ENCODE results near the gene SLC22A12. TPM values are rescaled to one million over a fixed set of nuclear protein-coding genes. Genes with fewer than 3 reads are reported as not detected.
A peak's percentile ranks its signal among the peaks of the same experiment; 100 is the strongest.

The SLC22A12 gene
- total RNA-seq, 1 donor from 2014 or later = not detected

DNA sequence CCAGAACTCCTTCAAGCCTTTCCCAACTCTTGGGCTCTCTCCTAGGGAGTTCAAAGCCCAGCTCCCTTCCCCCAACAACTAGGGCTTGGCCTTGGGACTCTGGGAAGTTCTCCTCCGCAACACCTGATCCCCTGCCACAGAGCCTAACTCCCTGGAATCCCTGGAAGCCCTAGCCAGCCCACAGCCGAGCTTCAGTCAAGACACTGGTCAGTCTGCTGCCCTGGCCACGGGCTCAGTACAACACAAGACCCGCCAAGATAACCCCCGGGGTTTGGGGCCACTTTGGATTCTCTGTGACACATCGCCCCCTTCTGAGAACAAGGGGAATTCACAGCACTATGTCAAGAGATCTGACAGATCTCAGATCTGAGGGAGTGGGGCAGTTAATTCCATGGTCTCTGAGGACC lies 58.3 kb downstream of the SLC22A12 start:
- Mint-ChIP-seq H3K36me3 (ENCODE audit: unreplicated experiment) (no peaks in the 10 kb centered on the region), H3K9me3 (ENCODE audit: unreplicated experiment) (peaks cover 8% of the 10 kb centered on the region), H3K27ac (ENCODE audit: unreplicated experiment) (no peak overlapping the region), H3K27me3 (ENCODE audit: unreplicated experiment) (peaks cover 21% of the 10 kb centered on the region), H3K4me3 (ENCODE audit: unreplicated experiment) (no peak overlapping the region), H3K4me1 (ENCODE audit: low read depth, unreplicated experiment) (peaks cover 43% of the 10 kb centered on the region)
- TF ChIP-seq, protein P1, sequence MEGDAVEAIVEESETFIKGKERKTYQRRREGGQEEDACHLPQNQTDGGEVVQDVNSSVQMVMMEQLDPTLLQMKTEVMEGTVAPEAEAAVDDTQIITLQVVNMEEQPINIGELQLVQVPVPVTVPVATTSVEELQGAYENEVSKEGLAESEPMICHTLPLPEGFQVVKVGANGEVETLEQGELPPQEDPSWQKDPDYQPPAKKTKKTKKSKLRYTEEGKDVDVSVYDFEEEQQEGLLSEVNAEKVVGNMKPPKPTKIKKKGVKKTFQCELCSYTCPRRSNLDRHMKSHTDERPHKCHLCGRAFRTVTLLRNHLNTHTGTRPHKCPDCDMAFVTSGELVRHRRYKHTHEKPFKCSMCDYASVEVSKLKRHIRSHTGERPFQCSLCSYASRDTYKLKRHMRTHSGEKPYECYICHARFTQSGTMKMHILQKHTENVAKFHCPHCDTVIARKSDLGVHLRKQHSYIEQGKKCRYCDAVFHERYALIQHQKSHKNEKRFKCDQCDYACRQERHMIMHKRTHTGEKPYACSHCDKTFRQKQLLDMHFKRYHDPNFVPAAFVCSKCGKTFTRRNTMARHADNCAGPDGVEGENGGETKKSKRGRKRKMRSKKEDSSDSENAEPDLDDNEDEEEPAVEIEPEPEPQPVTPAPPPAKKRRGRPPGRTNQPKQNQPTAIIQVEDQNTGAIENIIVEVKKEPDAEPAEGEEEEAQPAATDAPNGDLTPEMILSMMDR (IDR thresholded peaks at IDR 0.05; ENCODE audit: partially characterized antibody, unreplicated experiment) = peak; percentile 54
- peak; percentile 56 for DNase-seq

DNA sequence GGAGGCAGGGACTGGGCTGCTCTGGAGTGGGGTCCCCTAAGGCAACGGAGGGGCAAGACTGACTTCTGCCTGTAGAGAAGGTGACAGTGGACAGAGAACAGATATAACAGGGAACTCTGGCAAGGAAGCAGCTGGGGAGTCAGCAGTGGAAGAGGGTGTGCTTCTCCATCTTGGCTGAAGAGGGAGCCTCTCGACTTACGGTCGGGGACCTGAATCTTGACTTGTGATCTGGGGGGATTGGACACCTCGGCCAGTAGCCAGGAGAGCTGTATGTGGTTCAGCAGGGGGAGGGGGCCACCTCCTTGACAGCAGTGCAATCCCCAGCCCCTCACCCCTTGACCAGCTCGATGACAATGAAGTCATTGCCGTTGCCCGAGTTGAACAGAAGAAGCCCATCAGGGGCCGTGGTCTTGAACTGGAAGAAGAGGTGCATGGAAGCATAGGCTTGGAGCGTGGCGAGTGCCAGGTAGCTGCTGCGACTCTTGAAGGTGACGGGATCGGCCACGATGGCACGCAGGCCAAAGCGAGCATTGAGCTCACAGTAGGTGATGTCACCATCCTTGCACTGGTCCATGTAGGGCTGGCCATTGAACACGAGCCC lies 60.0 kb downstream of the SLC22A12 start:
- Mint-ChIP-seq H3K27me3 (ENCODE audit: unreplicated experiment) (peaks cover 13% of the 10 kb centered on the region), H3K27ac (ENCODE audit: unreplicated experiment) (no peak overlapping the region), H3K36me3 (ENCODE audit: unreplicated experiment) (no peaks in the 10 kb centered on the region), H3K9me3 (ENCODE audit: unreplicated experiment) (peaks cover 8% of the 10 kb centered on the region), H3K4me1 (ENCODE audit: low read depth, unreplicated experiment) (peaks cover 29% of the 10 kb centered on the region), H3K4me3 (ENCODE audit: unreplicated experiment) (no peak overlapping the region)
- TF ChIP-seq, protein P1 (IDR thresholded peaks at IDR 0.05; ENCODE audit: partially characterized antibody, unreplicated experiment) = peak; percentile 52
- peak; percentile 45 for DNase-seq

Other genes with a start within 250 kb of the SLC22A12 start
- gene RPS6KA4, start 232.1 kb upstream of the SLC22A12 start, total RNA-seq (ENCODE audit: unreplicated experiment) = 3.2 TPM
- not detected for gene SLC22A11, start 35.3 kb upstream of the SLC22A12 start, total RNA-seq (ENCODE audit: unreplicated experiment)
- 50.4 TPM for gene NRXN2, start 132.0 kb downstream of the SLC22A12 start, total RNA-seq (ENCODE audit: unreplicated experiment)
- 2.9 TPM for gene RASGRP2, start 152.9 kb downstream of the SLC22A12 start, total RNA-seq (ENCODE audit: unreplicated experiment)
- 5.5 TPM for gene PYGM, start 168.8 kb downstream of the SLC22A12 start, total RNA-seq (ENCODE audit: unreplicated experiment)
- 415 TPM for gene SF1, start 187.3 kb downstream of the SLC22A12 start, total RNA-seq (ENCODE audit: unreplicated experiment)
- 15.9 TPM for gene MAP4K2, start 212.0 kb downstream of the SLC22A12 start, total RNA-seq (ENCODE audit: unreplicated experiment)
- gene MEN1, start 219.3 kb downstream of the SLC22A12 start, total RNA-seq (ENCODE audit: unreplicated experiment) = 39.7 TPM